LNCAP (cell line): ENCODE results near the gene CLDN6.

Source experiments
- CTCF ChIP-seq: fragments of 450-650 bp; IDR thresholded peaks from 2 replicates; pipeline ENCODE4 v1.5.1; 2017; ENCODE audit warnings: mild to moderate bottlenecking

The CLDN6 gene

GRCh38 chr16:2987833-2988232, 30.1 kb downstream of the CLDN6 start:
- TF ChIP-seq CTCF, result no peak

DNA sequence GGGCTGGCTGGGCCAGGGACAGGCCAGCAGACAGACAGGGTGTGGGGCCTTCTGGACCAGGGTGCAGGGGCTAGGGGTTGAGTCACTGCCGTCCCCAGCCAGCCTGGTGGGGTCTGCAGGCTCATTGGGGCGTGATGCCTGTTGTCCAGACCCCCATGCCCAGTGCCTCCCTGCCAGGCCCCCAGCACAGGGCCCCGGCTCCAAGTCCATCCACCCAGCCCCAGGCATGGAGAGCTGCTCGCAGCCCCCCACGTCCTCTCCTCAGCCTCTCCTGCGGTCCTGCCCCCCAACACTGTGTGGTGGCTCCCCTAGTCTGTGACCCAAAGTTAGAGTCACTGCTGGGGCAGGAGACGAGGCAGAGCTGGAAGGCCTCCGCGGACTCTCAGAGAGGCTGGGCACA, 30.7 kb downstream of the CLDN6 start:
- no peak for TF ChIP-seq CTCF

- TF ChIP-seq CTCF, result no peak
Observed at GRCh38 chr16:2986623-2987188, 31.3 kb downstream of the CLDN6 start.

- TF ChIP-seq CTCF, result no peak
Observed at GRCh38 chr16:2985893-2986355, 32.1 kb downstream of the CLDN6 start.

GRCh38 chr16:2985462-2985861, 32.5 kb downstream of the CLDN6 start:
- no peak for TF ChIP-seq CTCF

DNA sequence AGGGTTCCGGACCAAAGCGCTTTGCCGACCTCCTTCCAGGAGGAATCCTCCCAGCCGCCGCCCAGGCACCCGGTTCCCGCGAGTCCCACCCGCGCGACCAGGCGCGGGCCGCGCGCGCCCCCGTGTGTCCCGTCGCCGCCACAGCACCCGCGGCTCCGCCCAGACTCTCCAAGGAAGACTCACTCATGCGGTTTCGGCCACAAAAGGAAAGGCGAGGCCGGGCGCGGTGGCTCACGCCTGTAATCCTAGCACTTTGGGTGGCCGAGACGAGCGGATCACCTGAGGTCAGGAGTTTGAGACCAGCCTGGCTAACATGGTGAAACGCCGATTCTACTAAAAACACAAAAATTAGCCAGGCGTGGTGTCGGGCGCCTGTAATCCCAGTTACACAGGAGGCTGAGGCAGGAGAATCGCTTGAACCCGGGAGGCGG, 34.3 kb downstream of the CLDN6 start:
- TF ChIP-seq CTCF, result peak; percentile 96

DNA sequence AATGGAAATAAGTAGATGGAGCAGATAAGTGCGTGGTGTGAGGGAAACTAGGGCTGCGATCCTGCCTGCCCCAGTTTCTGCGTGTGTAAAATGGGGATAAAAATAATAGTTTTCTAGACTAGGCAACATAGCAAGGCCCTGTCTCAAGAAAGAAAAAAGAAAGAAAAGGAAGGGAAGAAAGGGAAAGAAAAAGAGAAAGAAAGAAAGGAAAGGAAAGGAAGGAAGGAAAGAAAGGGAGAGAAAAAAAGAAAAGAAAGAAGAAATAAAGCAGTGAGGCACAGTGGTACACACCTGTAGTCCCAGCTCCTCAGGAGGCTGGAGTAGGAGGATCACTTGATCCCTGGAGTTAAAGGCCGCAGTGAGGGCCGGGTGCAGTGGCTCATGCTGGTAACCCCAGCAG, 35.6 kb downstream of the CLDN6 start:
- no peak for TF ChIP-seq CTCF

GRCh38 chr16:2981899-2982250, 36.1 kb downstream of the CLDN6 start:
- TF ChIP-seq CTCF, result no peak
